Colonic mucosa (tissue), 4 donors: ENCODE data around the gene NHLRC2. TPM values are rescaled to one million over a fixed set of nuclear protein-coding genes. Genes with fewer than 3 reads are reported as not detected.

Experiments used
- DNase-seq: peaks from one replicate; pipeline ENCODE4 v3.0.0-alpha.2; 2020
- H3K27ac ChIP-seq: fragments of 200-600 bp; one replicate; pipeline ENCODE4 v1.8.0; 2021
- H3K27me3 ChIP-seq: fragments of 200-600 bp; one replicate; pipeline ENCODE4 v1.8.0; 2021
- H3K36me3 ChIP-seq: fragments of 200-600 bp; one replicate; pipeline ENCODE4 v1.8.0; 2021
- H3K4me1 ChIP-seq: fragments of 200-600 bp; one replicate; pipeline ENCODE4 v1.8.0; 2021; ENCODE audit warnings: mild to moderate bottlenecking
- H3K4me3 ChIP-seq: fragments of 200-600 bp; one replicate; pipeline ENCODE4 v1.8.0; 2021
- H3K9ac ChIP-seq, 2 donors: one replicate each; pipeline ENCODE4 v1.7.0; 2013; ENCODE audit warnings: control low read depth in 2 of 2, low read depth in 2 of 2, low read length in 2 of 2
- H3K9me3 ChIP-seq: fragments of 200-600 bp; one replicate; pipeline ENCODE4 v1.8.0; 2021
- CTCF ChIP-seq: fragments of 200-600 bp; IDR thresholded peaks from one replicate; pipeline ENCODE4 v1.8.0; 2022; ENCODE audit warnings: antibody characterized with exemption, mild to moderate bottlenecking
- intact Hi-C: fragments of 100-400 bp; cut with DNase I; formaldehyde crosslinking; loops from one replicate; pipeline ENCODE4 v1.14.1; 2022
- total RNA-seq, 2 donors: library from RNA; stranded (reverse); fragmentation: NEBNext Ultra II Directional in 1 of 2; extraction: Animal tissue kit (Norgen Biotek cat#: 25700) in 1 of 2; gene quantifications; one replicate each; pipeline ENCODE4 v1.2.1, GENCODE V29; 2021
- donor health status: healthy.
- donor health status: DM: no; HTN: no; CAD: no.
- donor health status: DM: no; HTN: no; CAD: no.

The NHLRC2 gene
- total RNA-seq, 2 donors from 2014 or later: 31.2 to 46.1 TPM

- H3K9ac ChIP-seq: no peak overlapping the region
- no peaks in the 10 kb centered on the region for H3K4me1 ChIP-seq
- H3K27me3 ChIP-seq: no peaks in the 10 kb centered on the region
- no peak for DNase-seq
- H3K27ac ChIP-seq: no peak overlapping the region
- TF ChIP-seq CTCF: no peak
- H3K4me3 ChIP-seq: no peak overlapping the region
- H3K36me3 ChIP-seq: no peaks in the 10 kb centered on the region
- H3K9me3 ChIP-seq: no peaks in the 10 kb centered on the region
- intact Hi-C loops: no loop called here
Measured at GRCh38 chr10:113866551-113867394, 12.3 kb downstream of the NHLRC2 start.

GRCh38 chr10:113867904-113868303 is 13.4 kb downstream of the NHLRC2 start:
- Histone ChIP-seq H3K4me3 (no peak overlapping the region), H3K9me3 (no peaks in the 10 kb centered on the region), H3K36me3 (no peaks in the 10 kb centered on the region), H3K9ac (no peak overlapping the region), H3K27ac (no peak overlapping the region), H3K27me3 (no peaks in the 10 kb centered on the region), H3K4me1 (no peaks in the 10 kb centered on the region)
- TF ChIP-seq CTCF: no peak
- no peak for DNase-seq
- intact Hi-C loops: no loop called here

GRCh38 chr10:113869789-113870188 is 15.3 kb downstream of the NHLRC2 start:
- DNase-seq: no peak
- Histone ChIP-seq H3K27ac (no peak overlapping the region), H3K36me3 (no peaks in the 10 kb centered on the region), H3K9ac (no peak overlapping the region), H3K4me1 (no peaks in the 10 kb centered on the region), H3K27me3 (no peaks in the 10 kb centered on the region), H3K4me3 (no peak overlapping the region), H3K9me3 (no peaks in the 10 kb centered on the region)
- intact Hi-C loops: no loop called here
- TF ChIP-seq CTCF: no peak

- no peak for TF ChIP-seq CTCF
- intact Hi-C loops: no loop called here
Measured at GRCh38 chr10:113872139-113873030, 17.9 kb downstream of the NHLRC2 start.

GRCh38 chr10:113875212-113875611 is 20.8 kb downstream of the NHLRC2 start:
- DNase-seq: no peak
- H3K4me1 ChIP-seq: no peaks in the 10 kb centered on the region
- no peaks in the 10 kb centered on the region for H3K27me3 ChIP-seq
- intact Hi-C loops: no loop called here
- no peak overlapping the region for H3K4me3 ChIP-seq
- no peaks in the 10 kb centered on the region for H3K9me3 ChIP-seq
- no peak for TF ChIP-seq CTCF
- H3K36me3 ChIP-seq: no peaks in the 10 kb centered on the region
- no peak overlapping the region for H3K9ac ChIP-seq
- no peak overlapping the region for H3K27ac ChIP-seq

More at GRCh38 chr10:113872139-113873030, 17.9 kb downstream of the NHLRC2 start:
- H3K27ac ChIP-seq: no peak overlapping the region
- no peaks in the 10 kb centered on the region for H3K4me1 ChIP-seq
- DNase-seq: no peak
- H3K9ac ChIP-seq: no peak overlapping the region
- no peaks in the 10 kb centered on the region for H3K36me3 ChIP-seq
- no peaks in the 10 kb centered on the region for H3K9me3 ChIP-seq
- H3K4me3 ChIP-seq: no peak overlapping the region
- H3K27me3 ChIP-seq: no peaks in the 10 kb centered on the region
